Uterus (tissue), 2 donors: ENCODE measurements around the gene AP2A1.

Experiments
- POLR2A ChIP-seq, 2 donors: fragments of 450-650 bp; IDR thresholded peaks; one replicate each; pipeline ENCODE4 v1.6.1; 2016; ENCODE audit warnings: antibody characterized with exemption in 2 of 2, mild to moderate bottlenecking in 1 of 2, moderate library complexity in 1 of 2
- TF ChIP-seq, protein P1 (sequence below), 4 experiments: fragments of 200-600 bp in 2 of 4; fragments of 450-650 bp in 2 of 4; sonication (generic) in 2 of 4; IDR thresholded peaks; one replicate each; pipeline ENCODE4 v1.5.1; 2016 to 2019; ENCODE audit warnings: antibody characterized with exemption in 4 of 4, mild to moderate bottlenecking in 2 of 4, moderate library complexity in 1 of 4

DNA sequence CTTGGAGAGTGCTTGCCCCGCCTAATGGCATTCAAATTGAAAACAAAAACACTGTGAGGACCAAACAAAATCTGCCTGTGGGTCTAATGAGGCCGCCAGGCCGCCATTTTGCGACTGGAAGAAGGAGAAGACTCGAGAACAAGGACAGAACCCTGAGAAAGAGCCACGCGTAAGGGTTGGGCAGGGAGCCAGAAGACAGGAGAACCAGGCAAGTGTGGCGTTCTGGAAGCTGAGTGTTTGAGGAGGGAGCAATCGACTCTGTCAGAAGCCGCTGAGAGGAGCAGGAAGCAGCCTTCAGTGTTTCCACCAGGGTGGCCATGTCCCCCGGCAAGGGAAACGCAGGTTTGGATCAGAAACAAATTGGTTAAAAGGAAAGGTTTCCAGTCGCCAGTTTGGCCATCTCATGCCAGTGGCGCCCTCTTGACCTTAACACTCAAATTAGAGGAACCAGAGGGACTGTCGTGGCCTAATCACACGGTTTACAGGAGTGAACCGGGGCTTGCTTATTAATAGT lies 74.0 kb downstream of the AP2A1 start:
- TF ChIP-seq POLR2A (IDR thresholded peaks at IDR 0.05) = no peak
- TF ChIP-seq, protein P1, sequence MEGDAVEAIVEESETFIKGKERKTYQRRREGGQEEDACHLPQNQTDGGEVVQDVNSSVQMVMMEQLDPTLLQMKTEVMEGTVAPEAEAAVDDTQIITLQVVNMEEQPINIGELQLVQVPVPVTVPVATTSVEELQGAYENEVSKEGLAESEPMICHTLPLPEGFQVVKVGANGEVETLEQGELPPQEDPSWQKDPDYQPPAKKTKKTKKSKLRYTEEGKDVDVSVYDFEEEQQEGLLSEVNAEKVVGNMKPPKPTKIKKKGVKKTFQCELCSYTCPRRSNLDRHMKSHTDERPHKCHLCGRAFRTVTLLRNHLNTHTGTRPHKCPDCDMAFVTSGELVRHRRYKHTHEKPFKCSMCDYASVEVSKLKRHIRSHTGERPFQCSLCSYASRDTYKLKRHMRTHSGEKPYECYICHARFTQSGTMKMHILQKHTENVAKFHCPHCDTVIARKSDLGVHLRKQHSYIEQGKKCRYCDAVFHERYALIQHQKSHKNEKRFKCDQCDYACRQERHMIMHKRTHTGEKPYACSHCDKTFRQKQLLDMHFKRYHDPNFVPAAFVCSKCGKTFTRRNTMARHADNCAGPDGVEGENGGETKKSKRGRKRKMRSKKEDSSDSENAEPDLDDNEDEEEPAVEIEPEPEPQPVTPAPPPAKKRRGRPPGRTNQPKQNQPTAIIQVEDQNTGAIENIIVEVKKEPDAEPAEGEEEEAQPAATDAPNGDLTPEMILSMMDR (IDR thresholded peaks at IDR 0.05) = no peak
